ENCODE results near the gene EPN2.
A peak's percentile ranks its signal among the peaks of the same experiment; 100 is the strongest.
"Not testable (repeated sequence)": the region's sequence is repeated elsewhere in the genome, so short reads cannot be mapped to it uniquely, and the experiment has no call there.

Gene EPN2

DNA sequence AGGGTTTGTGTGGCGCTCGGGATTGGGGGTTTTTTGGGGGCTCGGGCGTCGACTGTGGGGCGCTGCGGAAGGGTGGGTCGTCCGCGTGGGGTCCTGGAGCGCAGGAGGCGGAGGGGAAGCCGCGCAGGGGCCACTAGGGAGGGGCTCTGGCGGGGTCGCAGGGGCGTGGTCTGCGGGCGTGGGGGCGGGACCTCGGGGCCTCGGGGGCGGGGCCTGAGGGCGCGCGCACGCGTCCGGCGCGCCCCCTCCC is at the start of gene EPN2:
EPN2 (plus strand) TSS at position 228 of the 250 bp plus-strand sequence. CDS start 45,754 bp downstream, outside the sequence.
- TF ChIP-seq, protein P1, sequence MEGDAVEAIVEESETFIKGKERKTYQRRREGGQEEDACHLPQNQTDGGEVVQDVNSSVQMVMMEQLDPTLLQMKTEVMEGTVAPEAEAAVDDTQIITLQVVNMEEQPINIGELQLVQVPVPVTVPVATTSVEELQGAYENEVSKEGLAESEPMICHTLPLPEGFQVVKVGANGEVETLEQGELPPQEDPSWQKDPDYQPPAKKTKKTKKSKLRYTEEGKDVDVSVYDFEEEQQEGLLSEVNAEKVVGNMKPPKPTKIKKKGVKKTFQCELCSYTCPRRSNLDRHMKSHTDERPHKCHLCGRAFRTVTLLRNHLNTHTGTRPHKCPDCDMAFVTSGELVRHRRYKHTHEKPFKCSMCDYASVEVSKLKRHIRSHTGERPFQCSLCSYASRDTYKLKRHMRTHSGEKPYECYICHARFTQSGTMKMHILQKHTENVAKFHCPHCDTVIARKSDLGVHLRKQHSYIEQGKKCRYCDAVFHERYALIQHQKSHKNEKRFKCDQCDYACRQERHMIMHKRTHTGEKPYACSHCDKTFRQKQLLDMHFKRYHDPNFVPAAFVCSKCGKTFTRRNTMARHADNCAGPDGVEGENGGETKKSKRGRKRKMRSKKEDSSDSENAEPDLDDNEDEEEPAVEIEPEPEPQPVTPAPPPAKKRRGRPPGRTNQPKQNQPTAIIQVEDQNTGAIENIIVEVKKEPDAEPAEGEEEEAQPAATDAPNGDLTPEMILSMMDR (IDR thresholded peaks at IDR 0.05), result not testable (repeated sequence)

DNA sequence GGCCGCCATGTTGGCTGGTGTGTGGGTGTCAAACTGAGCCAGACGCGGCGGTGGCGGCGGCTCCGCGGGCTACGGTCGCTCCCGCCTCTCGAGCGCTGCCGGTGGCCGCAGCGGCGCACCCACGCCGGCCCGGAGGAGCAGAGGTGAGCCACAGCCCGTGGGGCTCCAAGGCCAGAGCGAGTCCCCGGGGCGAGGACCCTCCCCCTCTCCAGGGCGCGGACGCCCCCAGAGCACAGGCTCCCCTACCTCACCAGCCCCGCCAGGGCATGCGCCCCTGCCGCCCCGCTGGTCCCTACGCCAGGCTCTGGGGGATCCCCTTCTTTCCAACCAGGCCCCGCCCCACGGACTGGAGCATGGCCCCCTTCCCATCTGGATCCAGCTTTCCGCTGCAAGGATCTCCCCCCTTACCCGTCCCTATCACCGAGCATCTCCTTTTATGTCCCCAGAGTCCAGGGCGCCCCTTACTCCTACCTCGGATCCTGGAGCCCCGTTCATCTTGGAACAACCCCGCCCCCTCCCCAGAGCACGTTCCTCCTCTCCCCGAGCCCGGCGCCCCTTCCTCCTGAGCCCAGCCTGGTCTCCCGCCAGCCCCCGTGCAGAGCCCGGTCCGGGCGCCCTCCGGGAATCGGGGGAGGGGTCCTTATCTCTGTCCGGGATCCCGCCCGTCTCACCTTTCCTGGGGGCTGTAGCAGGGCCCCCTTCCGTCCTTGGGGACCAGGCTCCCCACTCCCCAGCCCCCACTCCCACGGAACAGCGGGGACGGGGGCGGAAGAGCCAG is 412 bp downstream of the EPN2 start:
- TF ChIP-seq, protein P1 (IDR thresholded peaks at IDR 0.05), result 0 out of 2 replicates have a peak, but pooled peaks have one; percentile 11

DNA sequence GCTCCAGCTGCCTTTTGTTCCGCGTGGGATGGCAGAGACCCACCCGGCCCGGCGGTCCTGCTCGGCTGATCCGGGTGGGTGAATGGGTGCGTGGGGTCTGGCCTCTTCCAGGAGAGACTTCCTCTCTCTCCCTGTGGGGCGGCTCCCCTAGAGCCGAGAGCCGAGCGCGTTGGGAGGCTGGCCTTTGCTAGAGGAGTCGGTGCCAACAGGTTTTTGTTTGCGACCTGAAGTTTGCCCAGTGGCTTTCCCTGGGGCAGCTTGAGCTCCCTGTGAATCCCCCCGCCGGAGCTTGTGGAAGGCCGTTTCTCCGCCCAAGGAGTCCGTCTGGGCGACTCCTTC is 970 bp downstream of the EPN2 start:
- TF ChIP-seq, protein P1 (IDR thresholded peaks at IDR 0.05), result no peak

DNA sequence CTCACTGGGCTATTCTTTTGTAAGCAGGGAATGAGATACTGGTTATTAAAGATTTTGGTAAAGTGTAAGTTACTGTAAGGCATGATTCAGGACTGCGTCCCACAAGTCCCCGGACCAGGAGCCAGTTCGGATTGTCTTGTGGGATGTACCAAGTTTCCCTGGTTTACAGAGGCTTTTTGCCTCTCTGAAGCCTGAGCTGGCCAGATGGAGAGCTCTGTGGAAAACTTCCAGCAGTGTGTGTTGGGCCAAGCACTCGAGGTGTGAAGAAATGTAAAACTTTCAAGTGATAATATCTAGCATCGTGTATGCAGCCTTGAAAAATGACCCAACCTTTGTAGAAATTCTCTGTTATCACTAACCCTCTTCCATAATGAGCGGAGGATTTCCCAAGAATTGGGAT is 2.4 kb downstream of the EPN2 start:
- TF ChIP-seq, protein P1 (IDR thresholded peaks at IDR 0.05), result no peak

DNA sequence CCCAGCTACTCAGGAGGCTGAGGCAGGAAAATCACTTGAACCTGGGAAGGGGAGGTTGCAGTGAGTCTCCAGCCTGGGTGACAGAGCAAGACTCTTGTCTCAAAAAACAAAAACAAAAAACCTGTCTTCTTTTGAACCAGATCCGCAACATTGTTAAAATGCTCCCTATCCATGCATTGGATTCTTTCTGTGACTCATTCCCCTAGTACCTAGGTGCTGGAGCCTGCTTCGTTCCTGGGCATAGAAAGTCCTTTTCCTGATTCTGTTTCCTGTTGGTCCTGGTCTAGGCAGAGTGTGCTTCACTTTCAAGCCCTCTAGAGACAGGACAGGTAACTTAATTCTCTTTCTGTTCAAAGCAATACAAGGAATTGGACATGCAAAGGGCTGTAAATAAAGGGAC is 5.2 kb downstream of the EPN2 start:
- TF ChIP-seq, protein P1 (IDR thresholded peaks at IDR 0.05), result no peak

DNA sequence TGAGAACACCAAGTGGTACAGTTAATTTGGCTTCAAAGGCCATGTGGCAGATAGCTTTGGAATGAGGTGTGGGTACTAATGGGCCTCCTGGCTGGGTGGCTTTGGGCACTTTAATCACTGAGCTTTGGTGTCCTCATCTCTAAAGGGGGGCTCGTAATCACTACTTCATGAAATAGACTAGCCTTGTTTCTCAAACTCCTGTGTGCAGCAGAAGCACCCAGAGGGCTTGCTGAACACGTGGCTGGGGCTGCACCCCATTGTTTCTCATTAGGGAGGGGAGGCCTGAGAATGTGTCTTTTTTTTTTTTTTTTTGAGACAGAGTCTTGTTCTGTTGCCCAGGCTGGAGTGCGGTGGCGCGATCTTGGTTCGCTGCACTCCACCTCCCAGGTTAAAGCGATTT is 5.8 kb downstream of the EPN2 start:
- TF ChIP-seq, protein P1 (IDR thresholded peaks at IDR 0.05), result no peak

DNA sequence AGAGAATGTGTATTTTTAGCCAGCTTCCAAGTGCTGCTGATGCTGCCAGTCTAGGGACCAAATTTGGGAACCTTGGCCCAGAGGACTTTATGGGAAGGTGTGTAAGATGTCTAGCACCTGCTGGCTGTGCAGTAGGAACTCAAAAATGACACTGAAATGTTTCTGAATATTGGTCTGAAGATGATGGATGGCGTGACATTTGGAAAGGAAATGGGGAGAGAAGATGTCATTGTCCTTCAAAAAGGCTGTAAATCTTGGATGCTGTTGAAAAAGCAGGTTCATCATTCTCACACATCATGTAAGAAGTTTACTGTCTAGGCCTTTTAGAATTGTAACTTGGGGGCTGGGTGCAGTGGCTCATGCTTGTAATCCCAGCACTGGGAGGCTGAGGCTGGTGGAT is 6.7 kb downstream of the EPN2 start:
- TF ChIP-seq, protein P1 (IDR thresholded peaks at IDR 0.05), result no peak

DNA sequence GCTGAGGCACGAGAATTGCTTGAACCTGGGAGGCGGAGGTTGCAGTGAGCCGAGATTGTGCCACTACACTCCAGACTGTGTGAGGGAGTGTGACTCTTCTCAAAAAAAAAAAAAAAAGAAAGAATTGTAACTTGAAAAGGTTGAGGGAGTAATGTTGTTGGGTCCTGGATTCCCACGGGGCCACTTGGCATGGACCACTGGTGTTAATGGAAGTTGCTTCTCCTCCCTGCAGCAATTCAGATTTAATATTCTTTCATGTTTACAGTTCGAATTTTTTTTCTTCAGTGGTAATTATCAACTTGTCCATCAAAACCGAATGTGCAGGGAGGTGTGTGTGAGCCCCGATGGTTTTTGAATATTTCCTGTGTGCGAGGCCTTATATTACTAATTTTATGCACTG is 7.2 kb downstream of the EPN2 start:
- TF ChIP-seq, protein P1 (IDR thresholded peaks at IDR 0.05), result no peak

Measured in LNCAP (cell line).